CD4-positive, alpha-beta T cell treated with Interleukin-15 for 4 hours (primary cell): ENCODE data around the gene APH1A.
A peak's percentile ranks its signal among the peaks of the same experiment; 100 is the strongest.
"Not testable (repeated sequence)": the region's sequence is repeated elsewhere in the genome, so short reads cannot be mapped to it uniquely, and the experiment has no call there.

Source experiments
- DNase-seq: peaks from one replicate; pipeline ENCODE4 v3.0.0-alpha.2; 2020; ENCODE audit warnings: low spot score

The APH1A gene

DNA sequence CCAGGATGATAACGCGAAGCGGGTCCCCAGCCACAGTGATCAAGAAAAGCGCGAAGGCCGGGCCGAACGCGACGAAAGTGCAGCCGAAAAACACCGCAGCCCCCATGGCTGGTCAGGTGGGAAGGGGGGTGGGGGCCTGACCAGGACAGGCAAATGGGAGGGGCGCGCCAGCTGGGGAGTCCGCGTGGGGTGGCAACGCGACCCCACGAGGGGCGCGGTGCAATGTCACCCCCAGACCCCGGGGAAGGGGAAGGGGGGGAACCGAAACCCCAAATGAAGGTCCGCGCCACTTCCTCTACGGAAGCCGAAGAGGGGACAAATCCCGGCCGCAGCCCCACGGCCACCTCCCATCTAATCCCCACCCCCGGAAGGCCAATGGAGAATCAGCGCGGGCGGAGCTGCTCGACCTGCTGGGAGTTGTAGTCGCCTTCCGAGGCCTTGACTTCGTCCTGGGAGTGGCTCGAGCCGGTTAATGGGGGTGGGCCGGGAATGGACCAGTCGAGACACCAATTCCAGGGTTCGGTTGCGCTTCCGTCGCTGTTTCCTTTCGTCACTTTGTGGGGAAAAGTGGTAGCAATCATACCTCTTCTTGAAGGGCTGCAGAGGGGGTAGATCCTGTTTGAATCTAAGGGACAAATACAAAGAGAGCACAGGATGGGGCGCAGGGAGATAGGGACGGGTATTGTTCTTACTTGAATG is at the start of gene APH1A:
Gene APH1A (minus strand): TSS at position 312 of the 699 bp plus-strand sequence. CDS start 206 bp downstream, at position 106.
- peak; percentile 95 for DNase-seq

GRCh38 chr1:150314691-150315090 is 45.9 kb upstream of the APH1A start:
- not testable (repeated sequence) for DNase-seq

- no peak for DNase-seq
Measured at GRCh38 chr1:150311762-150312161, 42.9 kb upstream of the APH1A start.

- no peak for DNase-seq
Measured at GRCh38 chr1:150309758-150310508, 41.1 kb upstream of the APH1A start.

DNA sequence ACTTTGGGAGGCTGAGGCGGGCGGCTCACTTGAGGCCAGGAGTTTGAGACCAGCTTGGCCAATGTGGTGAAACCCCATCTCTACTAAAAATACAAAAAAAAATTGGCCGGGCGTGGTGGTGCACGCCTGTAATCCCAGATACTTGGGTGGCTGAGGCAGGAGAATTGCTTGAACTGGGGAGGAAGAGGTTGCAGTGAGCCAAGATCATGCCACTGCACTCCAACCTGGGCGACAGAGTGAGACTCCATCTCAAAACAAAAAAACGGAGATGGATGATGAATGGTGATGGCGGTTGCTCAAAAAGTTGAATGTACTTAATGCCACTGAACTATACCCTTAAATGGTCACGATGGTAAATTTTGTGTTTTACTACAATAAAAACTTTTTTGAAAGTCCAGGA is 39.8 kb upstream of the APH1A start:
- DNase-seq, result not testable (repeated sequence)

- DNase-seq, result no peak
Measured at GRCh38 chr1:150302902-150303301, 34.1 kb upstream of the APH1A start.

DNA sequence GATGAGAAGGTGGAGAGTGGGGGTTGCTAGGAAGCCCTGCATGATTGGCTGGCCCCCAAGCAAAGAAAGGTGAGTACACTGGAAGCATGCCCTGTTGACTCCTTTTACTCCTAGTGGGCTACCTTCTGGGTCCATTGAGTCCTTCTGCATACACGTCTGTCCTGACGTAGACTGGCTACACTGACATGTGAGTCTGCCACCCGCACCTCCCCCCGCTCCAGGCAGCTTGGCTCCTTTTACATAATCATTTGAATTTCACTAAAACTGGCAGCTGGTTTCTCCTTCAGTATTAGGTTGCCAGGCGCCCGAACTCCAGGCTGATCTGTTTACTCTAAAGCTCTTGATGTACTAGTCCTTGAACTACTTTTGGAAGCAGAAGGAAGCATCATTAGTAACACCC is 33.5 kb upstream of the APH1A start:
- DNase-seq, result no peak

DNA sequence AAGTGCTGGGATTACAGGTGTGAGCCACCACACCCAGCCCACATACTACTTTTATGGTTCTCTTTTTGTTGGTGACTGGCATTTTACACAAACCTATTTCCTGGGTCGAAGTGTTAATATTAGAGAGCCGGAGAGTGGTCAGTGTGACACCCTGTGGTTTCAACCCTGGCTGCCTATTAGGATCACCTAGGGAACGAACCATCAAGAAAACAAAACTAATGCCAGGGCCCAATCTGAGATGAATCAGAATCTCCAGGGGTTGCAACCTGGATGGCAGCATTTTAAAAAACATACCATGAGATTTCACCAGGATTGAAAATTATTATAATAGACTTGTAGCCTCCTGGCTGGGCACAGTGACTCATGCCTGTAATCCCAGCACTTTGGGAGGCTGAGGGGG is 30.9 kb upstream of the APH1A start:
- no peak for DNase-seq

DNA sequence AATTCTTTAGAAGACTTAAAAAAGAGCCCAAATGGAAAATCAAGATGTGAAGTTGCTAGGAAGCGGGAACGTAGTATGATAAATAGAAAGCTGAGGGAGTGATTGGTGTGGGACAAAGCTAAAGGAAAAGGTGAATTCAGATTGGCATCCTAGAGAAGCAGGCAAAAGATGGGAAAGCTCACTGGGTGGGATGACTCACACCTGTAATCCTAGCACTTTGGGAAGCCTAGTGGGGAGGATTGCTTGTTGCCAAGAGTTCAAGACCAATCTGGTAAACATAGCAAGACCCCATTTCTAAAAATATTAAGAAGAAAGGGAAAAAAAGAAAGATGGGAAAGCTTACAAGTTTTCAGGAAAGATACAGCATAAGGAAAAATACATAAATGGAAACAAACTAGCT is 26.7 kb upstream of the APH1A start:
- no peak for DNase-seq

DNA sequence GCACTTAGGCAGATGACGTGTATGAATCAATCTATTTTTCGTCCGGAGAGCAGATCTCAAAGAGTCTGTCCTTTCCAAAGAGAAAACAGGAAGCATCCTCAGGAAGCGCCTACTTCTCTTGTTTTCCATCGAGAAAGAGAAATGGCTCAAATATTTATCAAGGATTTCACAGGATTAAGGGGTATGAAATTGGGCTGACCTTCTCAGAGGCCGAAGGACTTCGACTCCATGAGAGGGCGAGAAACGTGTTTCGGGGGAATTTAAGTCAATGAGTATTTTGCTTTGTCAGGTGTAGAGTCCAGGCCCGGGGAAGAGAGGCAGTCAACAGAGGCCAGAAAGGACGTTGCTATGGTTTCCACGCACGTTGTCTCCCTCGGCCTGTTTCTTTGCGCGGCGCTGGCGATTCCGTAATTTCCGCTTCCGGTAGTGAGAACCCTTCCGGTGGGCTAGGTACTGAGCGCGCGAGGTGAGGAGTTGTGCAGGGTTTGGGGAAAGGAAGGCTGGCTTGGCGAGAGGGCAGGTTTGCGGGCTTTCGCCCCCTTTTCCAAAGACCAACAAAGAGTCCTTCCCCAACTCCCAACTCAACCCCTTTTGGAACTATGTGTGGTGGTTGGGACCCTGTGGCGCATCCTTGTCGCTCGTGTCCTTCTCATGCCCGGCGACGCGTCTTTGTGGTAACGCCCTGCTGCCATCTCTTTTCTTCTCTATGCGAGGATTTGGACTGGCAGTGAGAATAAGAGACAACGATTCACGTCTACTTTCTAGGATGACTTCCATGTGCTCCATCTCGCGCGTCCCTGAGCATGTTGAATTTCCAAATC is 24.8 kb upstream of the APH1A start, which contains the start of gene MRPS21:
Gene MRPS21 (plus strand): TSS at position 429 of the 821 bp plus-strand sequence. CDS start 506 bp downstream, outside the sequence.
- DNase-seq, result peak; percentile 88

- no peak for DNase-seq
Measured at GRCh38 chr1:150288822-150289221, 20.0 kb upstream of the APH1A start.

DNA sequence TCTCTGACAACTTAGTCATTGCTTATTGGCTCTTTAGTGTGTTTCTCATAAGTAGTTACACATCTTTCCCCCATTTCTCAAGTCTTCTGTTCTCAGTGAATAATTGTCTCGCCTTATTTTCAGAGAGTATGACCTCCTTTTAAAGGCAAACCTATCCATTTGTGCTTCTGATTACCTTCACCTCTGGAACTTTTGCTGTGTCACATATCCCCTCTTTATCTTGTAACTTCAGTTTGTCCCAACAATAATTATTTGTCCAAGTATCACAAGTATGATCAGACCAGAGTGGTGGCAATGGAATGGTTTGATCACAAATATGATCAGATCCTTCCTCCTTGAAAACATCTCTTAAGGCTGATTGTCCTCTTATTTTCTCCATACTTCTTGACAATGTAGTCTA is 19.6 kb upstream of the APH1A start:
- no peak for DNase-seq

DNA sequence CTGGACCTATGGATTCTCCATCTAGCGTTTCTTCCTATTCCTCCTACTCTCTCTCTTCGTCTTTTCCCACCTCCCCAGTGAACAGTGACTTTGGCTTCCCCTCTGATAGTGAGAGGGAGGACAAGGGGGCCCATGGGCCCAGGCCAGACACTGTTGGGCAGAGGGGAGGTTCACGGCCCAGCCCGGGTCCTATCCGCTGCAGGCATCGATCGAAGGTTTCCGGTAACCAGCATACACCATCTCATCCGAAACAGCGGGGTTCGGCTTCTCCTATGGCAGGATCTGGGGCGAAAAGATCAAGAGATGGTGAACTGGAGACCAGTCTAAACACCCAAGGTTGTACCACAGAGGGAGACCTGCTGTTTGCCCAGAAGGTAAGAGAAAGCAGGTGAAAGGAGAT is 14.4 kb upstream of the APH1A start:
- no peak for DNase-seq

- DNase-seq, result no peak
Measured at GRCh38 chr1:150282558-150282958, 13.7 kb upstream of the APH1A start.

DNA sequence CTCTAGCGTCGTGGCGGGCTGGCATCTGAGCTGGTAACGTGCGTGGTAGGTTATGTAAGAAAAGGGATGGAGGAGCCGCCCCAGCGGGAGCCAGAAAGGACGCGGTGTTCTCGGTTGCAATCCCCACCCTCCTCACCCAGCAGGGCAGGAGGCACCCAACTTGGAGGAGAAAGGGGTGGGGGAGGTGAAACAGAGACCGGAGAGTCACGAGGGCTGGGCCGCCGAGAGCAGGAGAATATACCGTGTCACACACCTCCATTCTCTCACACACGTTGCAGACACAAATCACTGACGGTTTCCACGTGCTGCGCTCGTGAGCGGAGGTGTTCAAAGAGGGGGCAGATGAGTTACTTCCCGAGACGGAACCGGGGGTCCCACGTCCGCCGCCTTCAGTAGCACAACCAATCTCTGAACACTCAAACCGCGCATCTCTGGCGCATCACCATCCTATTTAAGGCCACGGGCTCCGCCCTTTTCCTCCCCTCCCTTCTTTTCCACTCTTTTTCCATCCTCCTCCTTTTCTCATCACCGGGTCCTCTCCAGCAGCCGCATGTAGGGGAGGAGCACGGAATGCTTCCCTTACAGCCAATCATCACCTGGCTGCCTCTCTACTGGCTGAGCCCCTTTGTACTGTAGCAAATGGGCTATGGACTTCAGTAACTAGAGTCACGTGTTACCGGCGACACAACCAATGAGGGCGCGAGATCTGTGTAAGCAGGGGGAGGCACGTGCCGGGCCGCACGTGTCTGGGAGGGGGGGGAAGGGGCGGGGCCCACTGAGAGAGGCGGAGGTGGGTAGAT is 13.1 kb upstream of the APH1A start, which contains the start of gene CIART:
Gene CIART (plus strand): TSS at position 797 of the 800 bp plus-strand sequence. CDS start 714 bp downstream, outside the sequence.
- peak; percentile 81 for DNase-seq

DNA sequence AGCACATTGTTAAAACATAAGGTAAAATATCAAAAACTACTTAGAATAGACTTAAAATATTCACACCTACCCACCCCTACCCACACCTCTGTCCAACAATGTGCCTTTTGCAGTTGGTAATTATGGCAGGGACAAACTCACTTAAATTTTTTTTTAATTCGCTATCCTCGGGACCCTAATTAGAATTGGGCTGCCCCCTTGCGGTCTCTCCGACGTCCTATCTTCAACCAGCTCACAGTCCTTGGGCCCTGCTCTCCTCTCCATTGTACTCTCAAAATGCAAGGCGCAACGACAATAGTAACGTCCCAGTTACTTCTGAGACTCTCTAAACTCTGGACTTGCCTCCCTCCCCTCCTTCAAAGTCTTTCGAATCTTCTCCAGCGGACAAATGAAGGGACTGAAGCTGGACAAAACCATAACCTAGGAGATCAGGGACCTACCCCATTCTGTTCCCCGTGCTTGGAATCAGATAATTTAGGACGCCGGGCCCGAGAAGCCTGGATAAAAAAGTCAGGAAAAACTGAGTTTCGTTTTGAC is 12.5 kb upstream of the APH1A start:
- DNase-seq, result peak; percentile 65

- DNase-seq, result no peak
Measured at GRCh38 chr1:150280138-150280707, 11.4 kb upstream of the APH1A start.

- DNase-seq, result no peak
Measured at GRCh38 chr1:150273311-150273710, 4.5 kb upstream of the APH1A start.

DNA sequence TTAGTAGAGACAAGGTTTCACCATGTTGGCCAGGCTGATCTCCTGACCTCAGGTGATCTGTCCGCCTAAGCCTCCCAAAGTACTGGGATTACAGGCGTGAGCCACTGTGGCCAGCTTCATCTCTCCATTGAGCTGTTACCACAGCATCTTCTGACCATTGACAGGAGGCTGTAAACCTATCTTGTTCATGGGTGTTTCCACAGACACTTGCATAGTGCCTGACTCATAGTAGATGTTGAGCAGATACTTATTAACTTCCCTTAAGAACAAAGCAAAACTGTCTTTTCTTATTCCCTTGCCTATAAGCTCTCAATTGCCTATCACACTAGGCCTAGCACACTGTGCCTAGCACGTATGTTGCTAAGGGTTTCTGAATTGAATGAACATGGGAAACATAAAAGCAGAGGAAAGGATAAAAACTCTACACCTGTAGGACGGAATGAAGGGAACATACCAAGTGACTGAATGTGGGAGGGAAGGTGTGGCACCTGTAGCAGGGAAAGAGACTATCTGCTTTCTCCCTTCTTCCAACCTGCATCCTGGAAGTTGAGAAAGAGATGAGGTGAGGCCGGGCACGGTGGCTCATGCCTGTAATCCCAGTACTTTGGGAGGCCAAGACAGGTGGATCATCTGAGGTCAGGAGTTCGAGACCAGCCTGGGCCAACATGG is 2.6 kb upstream of the APH1A start:
- no peak for DNase-seq

- DNase-seq, result no peak
Measured at GRCh38 chr1:150269451-150269850, 635 bp upstream of the APH1A start.
